Fibroblast of lung (primary cell): ENCODE measurements around the gene SEC14L6.

Experiments used
- EZH2 ChIP-seq: IDR thresholded peaks from 2 replicates; pipeline ENCODE4 v1.5.1; 2012; ENCODE audit warnings: low read length, control low read depth, mild to moderate bottlenecking; ENCODE audit errors: missing control alignments
- TF ChIP-seq, protein P1 (sequence below), 2 donors: IDR thresholded peaks in 1 of 2; conservative IDR thresholded peaks in 1 of 2; 1 replicate in 1 of 2; 2 replicates in 1 of 2; pipeline ENCODE4 v1.5.1; 2011 to 2012; ENCODE audit warnings: low read length in 2 of 2, control low read depth in 1 of 2, inconsistent platforms in 1 of 2, low read depth in 1 of 2, mild to moderate bottlenecking in 1 of 2

DNA sequence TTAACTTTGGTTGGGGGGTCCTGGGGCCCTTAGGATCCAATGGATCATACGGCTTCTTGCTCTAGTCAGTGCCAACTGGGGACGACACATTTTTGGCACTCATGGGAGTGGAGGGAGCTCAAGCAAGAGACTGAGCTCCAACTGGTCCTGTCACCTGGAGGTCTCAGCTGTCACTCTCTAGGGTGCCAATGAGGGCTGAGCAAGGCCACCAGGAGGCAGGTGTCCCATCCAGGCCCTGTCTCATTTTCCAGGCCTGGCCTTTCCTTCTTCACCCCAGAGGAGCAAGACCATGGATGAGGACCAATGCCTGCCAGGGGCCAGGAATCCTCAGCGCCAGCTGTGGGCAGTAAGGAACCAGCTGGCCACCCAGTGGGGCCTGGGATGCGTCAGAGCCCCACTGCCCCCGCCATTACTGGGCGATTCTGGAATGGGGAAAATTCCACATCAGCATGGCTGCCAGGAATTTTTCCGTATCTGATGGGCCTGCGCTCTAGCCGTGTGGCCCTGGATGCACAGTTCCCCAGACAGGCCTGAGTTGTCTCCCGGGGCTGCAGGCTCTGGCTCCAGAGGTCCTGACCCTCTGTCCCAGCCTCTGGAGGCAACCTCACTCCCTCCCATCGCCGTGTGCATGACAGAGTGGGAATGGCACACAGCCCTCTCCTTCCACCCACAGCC, 28.6 kb upstream of the SEC14L6 start:
- TF ChIP-seq, protein P1, sequence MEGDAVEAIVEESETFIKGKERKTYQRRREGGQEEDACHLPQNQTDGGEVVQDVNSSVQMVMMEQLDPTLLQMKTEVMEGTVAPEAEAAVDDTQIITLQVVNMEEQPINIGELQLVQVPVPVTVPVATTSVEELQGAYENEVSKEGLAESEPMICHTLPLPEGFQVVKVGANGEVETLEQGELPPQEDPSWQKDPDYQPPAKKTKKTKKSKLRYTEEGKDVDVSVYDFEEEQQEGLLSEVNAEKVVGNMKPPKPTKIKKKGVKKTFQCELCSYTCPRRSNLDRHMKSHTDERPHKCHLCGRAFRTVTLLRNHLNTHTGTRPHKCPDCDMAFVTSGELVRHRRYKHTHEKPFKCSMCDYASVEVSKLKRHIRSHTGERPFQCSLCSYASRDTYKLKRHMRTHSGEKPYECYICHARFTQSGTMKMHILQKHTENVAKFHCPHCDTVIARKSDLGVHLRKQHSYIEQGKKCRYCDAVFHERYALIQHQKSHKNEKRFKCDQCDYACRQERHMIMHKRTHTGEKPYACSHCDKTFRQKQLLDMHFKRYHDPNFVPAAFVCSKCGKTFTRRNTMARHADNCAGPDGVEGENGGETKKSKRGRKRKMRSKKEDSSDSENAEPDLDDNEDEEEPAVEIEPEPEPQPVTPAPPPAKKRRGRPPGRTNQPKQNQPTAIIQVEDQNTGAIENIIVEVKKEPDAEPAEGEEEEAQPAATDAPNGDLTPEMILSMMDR (conservative IDR thresholded peaks at IDR 0.05 in 1 of 2, IDR thresholded peaks at IDR 0.05 in 1 of 2; ENCODE audit: low read depth in 1 of 2, low read length in 2 of 2) = peak in 1 of 2 donors; percentile 4
- TF ChIP-seq EZH2 = no peak
